HepG2 (cell line): Measurements from ENCODE around the gene ZMYND19. TPM values are rescaled to one million over a fixed set of nuclear protein-coding genes. Genes with fewer than 3 reads are reported as not detected.
A peak's percentile ranks its signal among the peaks of the same experiment; 100 is the strongest.

ENCODE experiments used
- CBX2 ChIP-seq, 2 experiments: fragments of 200-600 bp in 1 of 2; sonication (generic); formaldehyde crosslinking in 1 of 2; IDR thresholded peaks; 2 replicates each; pipeline versions ENCODE4 v1.7.0 to v1.8.1; 2018 to 2022; ENCODE audit warnings: low read depth in 2 of 2, low read length in 1 of 2, mild to moderate bottlenecking in 1 of 2, missing genetic modification reagents in 1 of 2
- GABPB1 ChIP-seq: IDR thresholded peaks from 2 replicates; pipeline ENCODE4 v1.6.1; 2016; ENCODE audit warnings: mild to moderate bottlenecking, missing genetic modification reagents, moderate library complexity, missing compliant biosample characterization
- GATA4 ChIP-seq: sonication (generic); IDR thresholded peaks from 2 replicates; pipeline ENCODE4 v1.6.1; 2016; ENCODE audit warnings: antibody characterized with exemption, low read depth, borderline replicate concordance
- IKZF5 ChIP-seq: IDR thresholded peaks from 2 replicates; pipeline ENCODE4 v1.6.1; 2018; ENCODE audit warnings: missing genetic modification reagents, mild to moderate bottlenecking, missing compliant biosample characterization
- IRF2 ChIP-seq: IDR thresholded peaks from 2 replicates; pipeline ENCODE4 v1.6.1; 2018; ENCODE audit warnings: missing genetic modification reagents, missing compliant biosample characterization
- MEIS2 ChIP-seq: sonication (generic); formaldehyde crosslinking; IDR thresholded peaks from 2 replicates; pipeline ENCODE4 v1.9.0; 2021; ENCODE audit warnings: mild to moderate bottlenecking, missing genetic modification reagents
- MLXIP ChIP-seq: sonication (generic); formaldehyde crosslinking; IDR thresholded peaks from 2 replicates; pipeline ENCODE4 v1.9.0; 2021; ENCODE audit warnings: missing genetic modification reagents, borderline replicate concordance
- MXD3 ChIP-seq: IDR thresholded peaks from 2 replicates; pipeline ENCODE4 v1.6.1; 2016; ENCODE audit warnings: mild to moderate bottlenecking, missing biosample characterization, missing genetic modification reagents
- PPARG ChIP-seq: conservative IDR thresholded peaks from 2 replicates; pipeline ENCODE4 v1.6.1; 2016; ENCODE audit warnings: missing biosample characterization, missing genetic modification reagents
- SP1 ChIP-seq, 2 experiments: fragments of 450-650 bp in 1 of 2; sonication (generic) in 1 of 2; formaldehyde crosslinking in 1 of 2; IDR thresholded peaks; 2 replicates each; pipeline versions ENCODE4 v1.4.0 to v1.6.1; 2016 to 2020; ENCODE audit warnings: missing genetic modification reagents in 1 of 2
- THAP7 ChIP-seq: sonication (generic); formaldehyde crosslinking; IDR thresholded peaks from 2 replicates; pipeline ENCODE4 v1.8.1; 2023; ENCODE audit warnings: mild to moderate bottlenecking, missing genetic modification reagents
- ZNF205 ChIP-seq: IDR thresholded peaks from 2 replicates; pipeline ENCODE4 v1.6.1; 2018; ENCODE audit warnings: missing biosample characterization, missing genetic modification reagents
- ZNF263 ChIP-seq: sonication (generic); formaldehyde crosslinking; IDR thresholded peaks from 2 replicates; pipeline ENCODE4 v1.4.0; 2020; ENCODE audit warnings: missing genetic modification reagents
- ZNF296 ChIP-seq: sonication (generic); formaldehyde crosslinking; conservative IDR thresholded peaks from 2 replicates; pipeline ENCODE4 v1.5.0; 2020; ENCODE audit warnings: mild to moderate bottlenecking, missing genetic modification reagents
- ZNF414 ChIP-seq: sonication (generic); formaldehyde crosslinking; IDR thresholded peaks from 2 replicates; pipeline ENCODE4 v1.5.0; 2020; ENCODE audit warnings: missing genetic modification reagents
- ZNF430 ChIP-seq: sonication (generic); formaldehyde crosslinking; IDR thresholded peaks from 2 replicates; pipeline ENCODE4 v1.9.0; 2021; ENCODE audit warnings: mild to moderate bottlenecking, missing genetic modification reagents
- ZNF460 ChIP-seq: sonication (generic); formaldehyde crosslinking; IDR thresholded peaks from 2 replicates; pipeline ENCODE4 v1.5.1; 2020; ENCODE audit warnings: missing genetic modification reagents, mild to moderate bottlenecking, borderline replicate concordance
- ZNF550 ChIP-seq: sonication (generic); formaldehyde crosslinking; IDR thresholded peaks from 2 replicates; pipeline ENCODE4 v1.4.0; 2020; ENCODE audit warnings: mild to moderate bottlenecking, missing genetic modification reagents, borderline replicate concordance
- ZNF674 ChIP-seq: sonication (generic); formaldehyde crosslinking; IDR thresholded peaks from 2 replicates; pipeline ENCODE4 v1.5.0; 2020; ENCODE audit warnings: low read depth, mild to moderate bottlenecking, missing genetic modification reagents
- ZNF777 ChIP-seq: sonication (generic); formaldehyde crosslinking; IDR thresholded peaks from 2 replicates; pipeline ENCODE4 v1.4.0; 2020; ENCODE audit warnings: missing genetic modification reagents
- polyA plus RNA-seq, 8 experiments: library from polyadenylated mRNA; depleted of rRNA in 3 of 8; stranded (reverse) in 7 of 8; unstranded in 1 of 8; fragments of >200 nt; fragmentation: Illumina TruSeq in 4 of 8; extraction: Trizol in 4 of 8; gene quantifications; 2 replicates each; pipeline versions ENCODE4 v1.2.1 to v1.2.3, GENCODE V29; 2011 to 2016; ENCODE audit warnings: low read depth in 4 of 8, missing spikeins in 1 of 8, mixed read lengths in 1 of 8; ENCODE audit not compliant: insufficient read depth in 1 of 8
- total RNA-seq, 5 experiments: library from RNA; depleted of rRNA; stranded (reverse); fragments of >200 nt; fragmentation: Illumina TruSeq; extraction: Trizol; gene quantifications; 2 replicates each; pipeline ENCODE4 v1.2.3, GENCODE V29; 2016; ENCODE audit warnings: low read depth in 1 of 5

Gene ZMYND19
- total and polyA plus RNA-seq, 2 of the 13 experiments (the other 11 are each of a cell fraction or from before 2014, with no cell fraction given): 21.3 to 38.7 TPM

GRCh38 chr9:137551264-137552021 lies 38.9 kb downstream of the ZMYND19 start, which contains the start of gene MRPL41 (continued):
- TF ChIP-seq IKZF5 (0 out of 2 replicates have a peak, but pooled peaks have one; percentile 16), MLXIP (CRISPR knock-in tag) (peak; percentile 12; the same call in 1 of the 2 replicates), ZNF777 (peak; percentile 90), GATA4 (no peak), GABPB1 (peak; percentile 75; the same call in 1 of the 2 replicates), ZNF430 (CRISPR knock-in tag) (no peak), CBX2 (IDR thresholded peaks at IDR 0.05; ENCODE audit: low read depth, low read length) (no peak), CBX2 (CRISPR knock-in tag; IDR thresholded peaks at IDR 0.05; ENCODE audit: low read depth) (no peak), MEIS2 (no peak), ZNF296 (CRISPR knock-in tag) (no peak), MXD3 (CRISPR knock-in tag) (peak; percentile 26; the same call in 1 of the 2 replicates), ZNF674 (CRISPR knock-in tag) (0 out of 2 replicates have a peak, but pooled peaks have one; percentile 60), ZNF205 (CRISPR knock-in tag) (peak; percentile 62; the same call in 1 of the 2 replicates), PPARG (CRISPR knock-in tag) (no peak), ZNF414 (CRISPR knock-in tag) (peak; percentile 28; the same call in 1 of the 2 replicates), THAP7 (CRISPR knock-in tag) (no peak), SP1 (IDR thresholded peaks at IDR 0.05) (no peak), SP1 (CRISPR knock-in tag; IDR thresholded peaks at IDR 0.05) (peak; percentile 58; the same call in 1 of the 2 replicates), ZNF460 (CRISPR knock-in tag) (no peak), IRF2 (CRISPR knock-in tag) (peak; percentile 61; the same call in 1 of the 2 replicates), ZNF550 (CRISPR knock-in tag) (no peak), ZNF263 (peak; percentile 71; the same call in 1 of the 2 replicates)
